Measurements from ENCODE around the gene ELL2. TPM values are rescaled to one million over a fixed set of nuclear protein-coding genes. Genes with fewer than 3 reads are reported as not detected.

Gene ELL2
- total RNA-seq, 2 donors from 2014 or later = 83.9 to 248 TPM

DNA sequence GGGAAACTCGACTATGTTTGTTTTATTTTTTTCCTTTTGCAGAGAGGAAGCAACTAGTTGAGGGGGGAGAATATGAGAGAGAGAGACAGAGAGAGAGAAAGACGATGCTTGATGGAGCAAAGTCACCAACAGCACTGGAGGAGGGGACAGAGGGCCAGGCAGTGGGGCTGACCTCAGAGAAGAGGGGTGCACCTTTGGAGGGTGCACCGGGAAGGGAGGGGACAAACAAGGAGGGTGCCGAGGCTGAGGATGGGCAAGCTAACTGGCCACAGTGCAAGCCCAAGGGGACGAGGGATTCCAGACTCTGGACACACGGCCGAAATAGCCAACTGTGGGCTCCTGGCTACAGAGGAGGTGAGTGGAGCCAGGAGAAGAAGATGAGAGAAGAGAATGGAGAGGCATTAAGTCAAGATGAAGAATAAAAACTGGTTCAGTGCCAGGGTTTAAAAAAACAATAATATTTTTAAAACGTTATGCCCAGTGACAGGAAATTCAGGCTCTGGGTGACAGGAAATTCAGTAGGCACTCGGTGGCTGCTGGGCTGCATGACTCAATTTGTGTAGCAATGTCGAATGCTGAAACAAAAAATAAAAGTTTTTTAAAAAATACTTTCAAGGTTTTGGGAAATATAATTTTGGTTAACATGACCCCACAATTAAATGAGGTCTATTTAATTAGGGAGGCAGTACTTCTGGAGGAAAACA is 125.8 kb downstream of the ELL2 start:
- TF ChIP-seq, protein P1, sequence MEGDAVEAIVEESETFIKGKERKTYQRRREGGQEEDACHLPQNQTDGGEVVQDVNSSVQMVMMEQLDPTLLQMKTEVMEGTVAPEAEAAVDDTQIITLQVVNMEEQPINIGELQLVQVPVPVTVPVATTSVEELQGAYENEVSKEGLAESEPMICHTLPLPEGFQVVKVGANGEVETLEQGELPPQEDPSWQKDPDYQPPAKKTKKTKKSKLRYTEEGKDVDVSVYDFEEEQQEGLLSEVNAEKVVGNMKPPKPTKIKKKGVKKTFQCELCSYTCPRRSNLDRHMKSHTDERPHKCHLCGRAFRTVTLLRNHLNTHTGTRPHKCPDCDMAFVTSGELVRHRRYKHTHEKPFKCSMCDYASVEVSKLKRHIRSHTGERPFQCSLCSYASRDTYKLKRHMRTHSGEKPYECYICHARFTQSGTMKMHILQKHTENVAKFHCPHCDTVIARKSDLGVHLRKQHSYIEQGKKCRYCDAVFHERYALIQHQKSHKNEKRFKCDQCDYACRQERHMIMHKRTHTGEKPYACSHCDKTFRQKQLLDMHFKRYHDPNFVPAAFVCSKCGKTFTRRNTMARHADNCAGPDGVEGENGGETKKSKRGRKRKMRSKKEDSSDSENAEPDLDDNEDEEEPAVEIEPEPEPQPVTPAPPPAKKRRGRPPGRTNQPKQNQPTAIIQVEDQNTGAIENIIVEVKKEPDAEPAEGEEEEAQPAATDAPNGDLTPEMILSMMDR (IDR thresholded peaks at IDR 0.05) = no peak
- peak overlapping the region; percentile 83 to 91 for H3K27ac ChIP-seq
- DNase-seq (ENCODE audit: low spot score) (no peak), ATAC-seq (ENCODE audit: insufficient number of reproducible peaks, low FRiP score, low read depth) (no peak)
- H3K36me3 ChIP-seq = no peaks in the 10 kb centered on the region
- peak overlapping the region; percentile 79 for H3K4me3 ChIP-seq
- H3K27me3 ChIP-seq (replicated peaks; ENCODE audit: insufficient read depth) = no peaks in the 10 kb centered on the region
- H3K4me1 ChIP-seq (ENCODE audit: control insufficient read depth in 1 of 2, low read depth in 2 of 2) = peaks cover 5 to 26% of the 10 kb centered on the region in 2 donors
- no peaks in the 10 kb centered on the region for H3K9me3 ChIP-seq

Other genes starting within 250 kb of the ELL2 start
- gene RHOBTB3, start 230.5 kb downstream of the ELL2 start, total RNA-seq = 10 to 100 TPM; 34.1 to 71.2 TPM
- 100 to 1,000 TPM in 1 of 2 donors, 10 to 100 TPM in 1; 29.2 to 148 TPM for gene GLRX, start 139.1 kb downstream of the ELL2 start, total RNA-seq